Skin epidermis (tissue), 12 donors: ENCODE results near the gene EXPH5.

Source experiments
- H3K27ac ChIP-seq, 21 experiments: fragments of 200-600 bp; sonication (generic) in 11 of 21; one replicate each; pipeline ENCODE4 v1.5.0; 2020; ENCODE audit warnings: mild to moderate bottlenecking in 3 of 21, inconsistent platforms in 2 of 21, moderate library complexity in 2 of 21
- H3K4me3 ChIP-seq, 7 experiments: fragments of 200-600 bp; sonication (generic) in 2 of 7; one replicate each; pipeline ENCODE4 v1.5.0; 2020; ENCODE audit warnings: inconsistent platforms in 2 of 7, mild to moderate bottlenecking in 2 of 7, moderate library complexity in 1 of 7

EXPH5 gene

GRCh38 chr11:108496643-108497256 lies 96.8 kb downstream of the EXPH5 start:
- H3K27ac ChIP-seq = peak overlapping the region in 20 of 21 experiments; percentile 85 to 99 (median 96)
- H3K4me3 ChIP-seq = peak overlapping the region; percentile 58 to 83 (median 70)

GRCh38 chr11:108495326-108495725 lies 98.2 kb downstream of the EXPH5 start:
- Histone ChIP-seq H3K4me3 (no peak overlapping the region), H3K27ac (peak overlapping the region in 3 of 21 experiments; percentile 28 to 98 (median 37))

- Histone ChIP-seq H3K27ac (peak overlapping the region in 1 of 21 experiments; percentile 2), H3K4me3 (no peak overlapping the region)
Observed at GRCh38 chr11:108494182-108494581, 99.4 kb downstream of the EXPH5 start.

GRCh38 chr11:108491936-108492335 lies 101.6 kb downstream of the EXPH5 start:
- no peak overlapping the region for H3K4me3 ChIP-seq

GRCh38 chr11:108486828-108487227 lies 106.7 kb downstream of the EXPH5 start:
- H3K27ac ChIP-seq = peak overlapping the region in 2 of 21 experiments; percentile 9 to 10

More at GRCh38 chr11:108491936-108492335, 101.6 kb downstream of the EXPH5 start:
- no peak overlapping the region for H3K27ac ChIP-seq

GRCh38 chr11:108486331-108486730 lies 107.2 kb downstream of the EXPH5 start:
- no peak overlapping the region for H3K4me3 ChIP-seq
- H3K27ac ChIP-seq = peak overlapping the region in 2 of 21 experiments; percentile 9 to 10

More at GRCh38 chr11:108486828-108487227, 106.7 kb downstream of the EXPH5 start:
- no peak overlapping the region for H3K4me3 ChIP-seq

GRCh38 chr11:108483163-108483562 lies 110.4 kb downstream of the EXPH5 start:
- Histone ChIP-seq H3K4me3 (no peak overlapping the region), H3K27ac (no peak overlapping the region)

- Histone ChIP-seq H3K27ac (peak overlapping the region in 2 of 21 experiments; percentile 0 to 16), H3K4me3 (no peak overlapping the region)
Observed at GRCh38 chr11:108474664-108475463, 118.7 kb downstream of the EXPH5 start.

GRCh38 chr11:108472681-108473080 lies 120.9 kb downstream of the EXPH5 start:
- Histone ChIP-seq H3K4me3 (no peak overlapping the region), H3K27ac (peak overlapping the region in 1 of 21 experiments; percentile 10)

GRCh38 chr11:108468478-108468864 lies 125.1 kb downstream of the EXPH5 start:
- Histone ChIP-seq H3K27ac (peak overlapping the region in 5 of 21 experiments; percentile 13 to 97 (median 95)), H3K4me3 (no peak overlapping the region)

GRCh38 chr11:108467091-108467823 lies 126.3 kb downstream of the EXPH5 start, which contains the start of gene C11orf65:
TSS of gene C11orf65 (minus strand) at chr11:108467529. CDS start at chr11:108461559, 5,970 bp downstream.
- Histone ChIP-seq H3K4me3 (peak within 1 kb of the TSS; percentile 35 to 68 (median 49)), H3K27ac (peak within 1 kb of the TSS; percentile 86 to 99 (median 96))

GRCh38 chr11:108466405-108466804 lies 127.2 kb downstream of the EXPH5 start:
- H3K27ac ChIP-seq = peak overlapping the region; percentile 86 to 99 (median 96)
- H3K4me3 ChIP-seq = peak overlapping the region; percentile 35 to 68 (median 49)
